NK-92 treated with Interleukin-12 subunit alpha and Interleukin-12 subunit beta, amount 100 ng/mL, for 24 hours (cell line): ENCODE results near the gene TTC4.
"Not testable (repeated sequence)": the region's sequence is repeated elsewhere in the genome, so short reads cannot be mapped to it uniquely, and the experiment has no call there.

ENCODE experiments used
- DNase-seq: peaks from one replicate; lab custom pipeline; 2025; lab: John Stamatoyannopoulos, UW

Gene TTC4

DNA sequence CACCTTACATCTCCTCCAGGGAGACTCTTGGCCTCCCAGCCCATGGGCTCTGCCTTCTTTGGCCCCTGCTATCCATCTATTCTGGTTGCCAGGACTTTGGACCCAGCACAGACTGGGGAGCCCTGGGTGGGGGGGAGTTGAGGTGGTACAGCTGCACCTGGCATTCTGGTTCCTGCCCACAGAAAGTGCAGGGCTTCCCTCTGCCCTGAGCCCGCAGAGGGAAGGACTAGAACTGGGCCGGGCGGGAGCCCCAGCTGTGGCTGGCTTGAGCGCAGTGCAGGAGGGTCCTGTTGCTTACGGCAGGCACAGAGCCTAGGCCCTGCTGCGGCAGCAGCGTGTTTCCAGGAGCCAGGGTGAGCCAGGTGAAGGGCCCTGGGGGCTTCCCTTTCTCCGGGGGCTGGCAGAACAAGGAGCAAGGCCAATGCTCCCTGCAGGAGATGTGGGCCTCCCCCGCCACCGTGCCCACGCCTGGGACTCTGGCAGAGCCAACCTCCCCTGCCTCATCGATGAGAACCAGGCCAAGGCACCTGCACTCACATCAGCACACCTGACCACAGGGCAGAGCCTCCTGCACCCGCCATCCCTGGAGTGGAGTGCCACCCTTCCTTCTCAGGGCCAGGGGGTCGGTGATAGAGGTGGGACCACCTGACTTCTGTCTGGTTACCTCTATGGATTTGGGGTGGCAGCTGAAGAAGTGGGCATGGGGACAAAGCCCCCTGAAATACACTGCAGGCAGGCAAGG is 32.6 kb downstream of the TTC4 start:
- DNase-seq, result no peak

DNA sequence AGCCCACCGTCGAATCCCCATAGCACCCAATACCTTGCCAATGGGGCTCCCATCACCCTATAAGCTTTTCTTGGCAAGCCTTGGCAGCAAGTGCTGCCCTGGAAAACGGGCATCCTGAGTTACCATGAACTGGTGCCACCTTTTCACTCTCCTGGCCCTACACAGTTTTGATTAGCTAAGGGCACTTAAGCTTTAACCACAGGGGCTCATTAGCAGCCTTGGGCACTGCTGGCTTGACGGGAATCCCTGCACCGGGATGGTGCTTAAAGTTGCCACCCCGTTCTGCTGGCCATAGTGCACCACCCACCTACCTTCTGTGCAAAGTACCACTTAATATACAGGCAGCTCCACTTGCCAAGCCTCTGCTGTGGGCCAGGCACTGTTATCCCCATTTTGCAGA is 34.9 kb downstream of the TTC4 start:
- DNase-seq, result no peak

DNA sequence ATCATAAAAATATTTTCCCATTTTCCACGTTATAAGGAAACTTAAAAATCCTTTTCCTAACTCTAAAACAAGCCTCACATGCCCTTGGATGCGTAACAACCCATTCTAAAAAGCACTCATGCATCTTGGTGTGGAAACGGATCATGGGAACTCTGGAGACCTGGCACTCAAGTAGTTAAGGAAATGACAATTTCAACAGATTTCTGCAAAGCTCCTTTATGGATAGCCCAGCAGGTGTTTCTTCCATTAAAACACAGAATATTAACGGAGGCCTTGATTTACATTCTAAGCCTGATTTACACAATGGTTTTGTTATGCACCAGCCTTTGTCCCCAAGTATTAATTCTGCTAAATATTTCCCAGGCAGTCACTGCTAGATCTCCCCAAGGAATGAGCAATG is 35.8 kb downstream of the TTC4 start:
- DNase-seq, result no peak

DNA sequence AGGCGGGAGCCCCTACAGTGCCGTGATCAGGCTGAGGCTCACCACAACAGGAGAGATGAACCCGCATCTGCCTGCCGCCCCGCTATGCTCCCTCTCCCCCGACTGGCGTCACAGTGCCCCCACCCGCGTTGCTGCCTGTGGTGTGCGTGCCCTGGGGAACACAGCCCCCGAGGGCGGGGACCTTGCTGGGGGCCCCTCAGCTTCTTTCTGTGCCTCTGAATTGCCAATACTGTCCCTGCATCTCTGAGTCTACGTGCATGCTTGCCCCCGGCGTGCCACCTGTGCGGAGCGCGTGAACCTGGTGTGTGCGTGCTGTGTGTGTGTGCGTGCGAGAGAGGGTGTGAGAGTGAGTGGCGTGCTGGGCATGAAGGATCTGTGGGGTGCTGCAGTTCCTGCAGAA is 38.4 kb downstream of the TTC4 start:
- no peak for DNase-seq

DNA sequence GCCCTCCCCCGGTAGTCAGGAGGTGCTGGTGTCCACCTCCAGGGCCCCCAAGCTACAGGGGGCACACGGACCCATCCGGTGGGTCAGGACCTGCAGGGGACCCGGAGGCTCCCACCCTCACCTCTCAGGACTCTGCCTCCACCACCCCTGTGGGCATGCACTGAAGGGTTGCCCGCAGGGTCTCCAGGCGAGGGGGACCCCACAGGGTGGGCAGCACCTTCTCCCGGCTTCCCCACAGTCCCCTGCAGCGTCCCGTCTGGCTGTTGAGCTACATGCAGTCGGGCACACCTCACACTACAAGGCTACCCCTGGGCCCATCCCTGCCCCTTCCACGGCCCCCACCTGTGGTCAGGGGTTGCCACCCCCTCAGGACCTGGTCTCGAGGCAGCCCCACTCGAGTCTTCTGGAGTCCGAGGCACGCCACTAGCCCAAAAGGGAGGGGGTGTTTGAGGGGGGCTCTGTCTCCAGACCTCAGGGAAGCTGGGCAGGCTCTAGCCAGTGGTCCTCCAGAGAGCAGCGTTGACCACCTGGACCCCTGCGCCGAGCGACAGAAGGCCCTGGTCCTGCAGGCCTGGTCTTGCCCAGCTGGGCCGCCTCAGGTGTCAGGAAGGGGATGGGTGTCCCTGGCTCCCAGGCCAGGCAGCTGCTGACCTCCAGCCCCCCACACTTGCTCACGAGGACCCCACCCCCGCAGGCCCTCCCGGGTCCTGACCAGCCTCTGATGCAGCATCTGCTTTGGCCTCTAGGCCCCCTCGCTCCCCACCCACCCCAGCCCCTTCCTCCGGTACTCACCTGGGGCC is 39.0 kb downstream of the TTC4 start:
- no peak for DNase-seq

DNA sequence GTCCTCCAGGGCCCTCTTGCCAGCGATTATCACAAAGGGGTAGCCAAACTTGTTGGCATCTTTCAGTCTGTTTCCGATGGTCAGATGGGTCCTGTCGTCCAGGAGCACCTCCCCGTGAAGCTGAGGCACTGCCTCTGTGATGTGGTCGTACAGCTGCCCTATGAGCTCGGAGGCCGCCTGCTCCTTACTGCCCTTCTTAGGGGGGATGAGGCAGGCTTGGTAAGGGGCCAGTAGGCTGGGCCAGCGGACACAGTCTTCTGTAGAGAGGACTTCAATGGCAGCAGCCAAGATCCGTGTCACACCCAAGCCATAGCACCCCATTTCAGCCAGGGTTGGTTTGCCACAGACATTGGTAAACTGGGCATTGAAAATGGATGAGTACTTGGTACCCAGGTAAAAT is 42.2 kb downstream of the TTC4 start:
- DNase-seq, result no peak

DNA sequence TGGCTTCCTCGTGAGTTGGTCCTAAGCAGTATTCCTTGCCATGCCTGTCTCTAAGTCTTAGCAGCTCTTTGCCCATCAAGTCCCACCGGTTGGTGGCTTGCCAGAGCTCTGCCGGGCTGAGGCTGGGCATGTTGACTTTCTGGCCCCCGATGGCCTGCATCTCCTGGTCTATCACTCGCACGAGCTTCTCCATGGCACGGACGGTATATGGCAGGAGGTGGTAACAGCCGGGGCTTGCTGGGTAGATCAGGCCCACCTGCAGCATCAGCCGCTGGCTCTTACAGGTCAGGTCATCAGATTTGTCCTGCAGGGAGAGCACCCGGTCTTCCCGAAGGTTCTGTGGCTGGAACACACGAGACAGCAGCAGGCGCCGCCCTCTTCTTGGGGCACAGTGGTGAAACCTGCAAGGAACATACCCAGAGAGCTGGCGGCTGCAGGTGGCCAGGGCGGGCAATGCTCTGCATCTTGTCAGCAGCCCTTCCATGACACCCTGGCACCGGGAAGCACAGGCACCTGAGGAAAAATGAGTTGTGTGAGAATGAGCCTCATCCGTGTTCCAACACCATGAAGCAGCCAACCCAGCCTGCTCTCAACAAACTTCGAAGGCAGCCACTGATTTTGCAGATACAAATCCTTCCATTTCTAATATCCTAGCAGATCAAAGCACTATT is 43.2 kb downstream of the TTC4 start:
- no peak for DNase-seq

DNA sequence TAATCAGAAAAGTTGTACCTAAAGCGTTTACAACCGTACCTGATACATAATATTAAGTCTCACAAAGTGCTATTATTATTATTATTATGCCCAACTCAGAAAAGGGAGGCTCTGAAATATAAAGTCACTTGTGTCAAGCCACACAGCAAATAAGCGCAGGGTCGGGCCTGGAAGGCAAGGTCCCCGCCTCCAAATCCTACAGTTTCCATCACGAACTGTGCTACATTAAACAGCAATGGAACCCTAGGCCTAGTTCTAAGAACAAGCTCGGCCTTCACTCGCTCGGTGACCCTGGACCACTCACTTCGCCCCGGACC is 48.1 kb downstream of the TTC4 start:
- DNase-seq, result no peak

DNA sequence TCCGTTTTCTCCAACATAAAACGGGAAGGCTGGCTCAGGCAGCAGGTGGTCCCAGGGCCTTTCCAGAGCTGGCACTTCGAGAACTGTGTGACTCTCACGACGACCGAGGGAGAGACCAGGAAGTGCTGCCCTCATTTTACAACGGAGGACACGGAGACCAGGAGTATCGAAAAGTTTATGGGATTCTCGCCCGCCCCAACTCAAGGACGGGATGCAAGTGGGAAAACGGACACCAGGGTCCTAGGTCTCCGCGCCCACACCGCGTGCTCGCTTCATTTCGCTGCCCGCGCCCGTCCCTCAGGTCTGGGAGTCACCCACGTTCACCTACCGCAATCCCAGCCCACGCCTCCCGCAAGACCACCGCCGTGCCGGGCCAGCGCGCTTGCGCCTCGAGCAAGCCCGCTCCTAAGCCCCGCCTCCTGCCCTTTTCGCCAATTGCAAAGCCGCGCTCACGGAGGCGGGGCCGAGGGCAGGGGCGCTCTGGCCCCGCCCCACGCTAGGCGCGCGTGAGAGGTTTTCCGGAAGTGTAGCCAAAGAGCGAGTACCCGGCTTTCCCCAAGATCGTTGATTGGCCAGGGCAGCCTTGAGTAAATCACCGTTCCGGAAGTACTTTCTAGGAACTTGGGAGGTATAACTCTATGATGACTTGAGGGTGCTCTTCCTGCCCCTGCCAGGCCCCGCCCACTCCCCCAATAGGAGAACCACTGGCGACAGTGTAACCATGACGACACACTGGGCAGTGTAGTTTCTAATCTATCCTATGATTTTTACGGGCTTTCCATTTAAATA is 48.7 kb downstream of the TTC4 start, which contains the start of gene PARS2:
PARS2 (minus strand) TSS at position 391 of the 789 bp plus-strand sequence. CDS start 5,362 bp downstream, outside the sequence.
- DNase-seq, result peak; percentile 94

DNA sequence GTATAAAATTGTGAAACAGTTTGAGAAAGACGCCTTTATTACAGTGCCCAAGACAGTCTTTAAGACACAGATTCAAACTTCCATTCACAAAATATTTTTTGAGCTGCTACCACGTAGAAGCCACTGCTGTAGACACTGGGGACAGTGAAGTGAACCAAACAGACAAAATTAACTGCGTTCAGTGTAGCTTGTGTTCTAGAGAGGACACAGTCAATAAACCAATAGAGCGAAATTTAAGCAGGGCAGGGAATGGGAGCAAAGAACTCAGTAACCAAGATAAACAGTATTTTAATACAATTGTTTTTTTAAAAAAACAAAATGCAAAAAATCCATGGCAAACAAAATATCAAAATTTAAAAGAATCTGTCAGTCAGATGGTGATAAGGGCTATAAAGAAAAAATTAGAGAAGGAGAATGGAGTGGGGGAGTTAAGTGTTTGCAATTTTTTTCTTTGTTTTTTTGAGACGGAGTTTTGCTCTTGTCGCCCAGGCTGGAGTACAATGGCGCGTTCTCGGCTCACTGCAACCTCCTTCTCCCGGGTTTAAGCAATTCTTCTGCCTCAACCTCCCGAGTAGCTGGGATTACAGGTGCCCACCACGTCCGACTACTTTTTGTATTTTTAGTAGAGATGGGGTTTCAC is 49.4 kb downstream of the TTC4 start:
- DNase-seq, result no peak

DNA sequence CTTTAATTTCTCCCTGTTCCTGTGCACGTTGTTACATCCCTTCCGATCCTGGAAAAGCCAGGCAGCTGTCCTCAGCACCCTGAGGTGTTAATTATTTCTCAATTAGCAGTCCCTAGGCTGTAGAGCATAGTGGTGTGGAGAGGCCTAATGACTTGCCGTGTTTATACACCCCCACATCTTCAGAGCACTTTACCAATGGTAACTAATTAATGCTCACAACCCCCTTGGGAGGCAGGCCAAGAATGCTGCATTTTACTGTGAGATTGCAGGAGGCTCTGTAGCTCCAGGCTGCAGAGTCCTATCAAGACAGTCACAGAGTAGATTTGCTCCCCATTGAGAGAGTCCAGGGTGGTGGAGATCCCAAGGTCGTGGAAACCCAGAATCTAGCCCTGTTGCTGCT is 51.1 kb downstream of the TTC4 start:
- DNase-seq, result no peak

DNA sequence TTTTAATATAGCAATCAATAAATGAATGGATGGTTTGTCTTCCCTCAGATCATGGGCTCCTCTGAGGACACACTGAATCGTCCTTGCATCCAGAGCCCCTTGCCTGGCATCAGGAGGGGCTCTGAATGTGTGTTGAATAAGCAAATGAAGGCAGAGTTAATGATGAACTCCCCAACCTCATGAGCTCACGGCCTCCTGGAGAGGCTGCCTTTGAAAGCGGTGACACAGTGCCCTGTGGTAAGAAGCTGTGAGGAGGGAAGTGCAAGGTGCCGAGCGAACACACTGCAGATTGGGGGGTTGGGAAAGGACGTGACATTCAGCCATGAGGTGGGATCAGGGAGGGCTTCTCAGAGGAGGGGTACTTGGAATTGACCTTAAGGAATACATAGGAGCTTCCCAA is 51.9 kb downstream of the TTC4 start:
- DNase-seq, result peak; percentile 21

DNA sequence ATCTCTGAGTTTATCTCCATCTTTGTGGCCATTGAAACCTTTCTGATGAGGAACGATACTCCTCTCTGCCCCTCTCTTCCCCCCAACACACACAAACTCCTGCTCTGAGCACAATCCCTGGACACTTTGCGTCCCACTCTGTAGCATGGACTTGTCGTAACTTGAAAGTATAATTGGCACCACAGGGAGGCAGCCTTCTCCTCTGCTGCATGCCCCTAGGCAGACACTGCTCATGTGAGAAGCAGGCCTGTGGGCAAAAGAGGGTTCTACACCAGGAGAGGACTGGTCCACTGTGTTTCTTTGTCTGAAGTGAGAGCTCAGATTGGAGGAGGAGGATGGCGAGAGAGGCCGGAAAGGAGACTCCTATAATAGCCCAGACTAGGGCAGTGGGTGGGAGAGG is 52.4 kb downstream of the TTC4 start:
- no peak for DNase-seq

DNA sequence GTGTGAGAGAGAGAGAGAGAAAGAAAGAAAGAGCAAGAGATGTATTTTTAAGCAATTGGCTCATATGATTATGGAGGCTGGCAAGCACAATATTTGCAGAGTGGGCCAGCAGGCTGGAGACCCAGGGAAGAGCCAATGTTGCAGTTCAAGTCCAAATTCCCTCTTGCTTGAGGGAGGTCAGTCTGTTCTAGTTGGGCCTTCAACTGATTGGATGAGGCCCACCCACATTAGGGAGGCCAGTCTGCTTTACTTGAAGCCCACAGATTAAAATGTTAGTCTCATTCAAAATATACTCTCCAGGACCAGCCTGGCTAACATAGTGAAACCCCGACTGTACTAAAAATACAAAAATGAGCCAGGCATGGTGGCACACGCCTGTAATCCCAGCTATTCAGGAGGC is 57.3 kb downstream of the TTC4 start:
- no peak for DNase-seq

DNA sequence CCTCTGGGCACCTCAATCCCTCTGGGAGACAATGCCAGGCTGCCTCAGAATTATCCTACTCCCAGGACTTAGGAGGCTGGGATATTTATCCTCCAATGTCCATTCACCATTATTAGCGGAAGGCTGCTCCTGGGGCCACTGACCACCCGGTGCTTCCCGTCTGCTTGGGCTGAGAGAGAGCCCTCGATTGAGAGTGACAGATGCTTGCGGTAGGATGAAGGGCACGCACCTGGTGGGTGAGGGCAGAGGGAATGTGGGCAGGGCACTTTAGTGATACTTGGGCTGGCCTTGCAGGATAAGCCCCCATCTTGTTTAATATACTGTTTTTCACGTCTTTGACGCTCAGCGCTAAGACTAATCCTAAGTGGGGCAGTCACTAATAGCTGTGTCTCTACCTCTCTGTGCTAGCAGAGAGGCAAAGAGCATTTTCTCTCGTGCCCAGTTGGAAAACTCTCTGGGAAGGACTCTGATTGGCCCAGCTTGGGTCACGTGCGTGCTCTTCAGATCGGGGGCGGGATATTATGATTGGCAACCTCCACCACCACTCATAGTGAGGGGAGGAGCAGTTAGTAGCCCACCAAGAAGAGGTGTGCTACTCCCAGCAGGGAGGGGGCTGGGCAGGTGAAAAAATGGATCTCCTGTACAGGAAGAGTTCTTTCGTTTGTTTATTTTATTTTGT is 59.3 kb downstream of the TTC4 start:
- no peak for DNase-seq

DNA sequence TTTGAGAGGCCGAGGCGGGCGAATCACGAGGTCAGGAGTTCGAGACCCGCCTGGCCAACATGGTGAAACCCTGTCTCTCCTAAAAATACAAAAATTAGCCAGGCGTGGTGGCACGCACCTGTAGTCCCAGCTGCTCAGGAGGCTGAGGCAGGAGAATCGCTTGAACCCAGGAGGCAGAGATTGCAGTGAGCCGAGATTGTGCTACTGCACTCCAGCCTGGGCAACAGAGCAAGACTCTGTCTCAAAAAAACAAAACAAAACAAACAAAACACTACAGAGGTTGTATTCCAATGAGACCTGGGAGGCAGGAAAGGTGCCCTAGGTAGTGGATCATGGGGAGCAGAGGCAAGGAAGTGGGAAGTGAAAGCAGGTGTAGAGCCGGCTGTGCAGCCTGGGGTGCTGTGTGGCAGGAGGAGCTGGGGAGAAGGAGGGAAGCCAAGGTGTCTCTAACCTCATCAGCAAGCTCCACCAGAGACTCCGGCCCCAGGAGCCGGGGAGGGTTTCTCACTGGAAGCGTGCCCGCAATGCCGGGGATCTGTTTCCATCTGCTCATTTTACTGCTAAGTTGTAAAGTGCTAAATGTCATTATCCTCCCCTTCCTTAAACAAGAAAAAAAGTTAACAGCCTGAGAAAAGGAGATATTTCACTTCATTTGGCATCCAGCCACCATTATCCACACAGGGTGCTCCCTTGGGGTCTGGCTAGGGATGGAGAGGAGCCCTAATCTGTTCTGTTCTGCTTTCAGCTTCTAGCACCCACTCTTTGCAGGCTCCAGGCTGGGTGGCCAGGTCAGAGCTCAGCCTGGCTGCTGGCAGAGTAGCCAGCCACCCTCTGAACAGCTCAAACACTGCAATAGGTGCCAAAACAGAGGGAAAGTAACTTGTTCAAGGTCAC is 60.4 kb downstream of the TTC4 start:
- not testable (repeated sequence) for DNase-seq

DNA sequence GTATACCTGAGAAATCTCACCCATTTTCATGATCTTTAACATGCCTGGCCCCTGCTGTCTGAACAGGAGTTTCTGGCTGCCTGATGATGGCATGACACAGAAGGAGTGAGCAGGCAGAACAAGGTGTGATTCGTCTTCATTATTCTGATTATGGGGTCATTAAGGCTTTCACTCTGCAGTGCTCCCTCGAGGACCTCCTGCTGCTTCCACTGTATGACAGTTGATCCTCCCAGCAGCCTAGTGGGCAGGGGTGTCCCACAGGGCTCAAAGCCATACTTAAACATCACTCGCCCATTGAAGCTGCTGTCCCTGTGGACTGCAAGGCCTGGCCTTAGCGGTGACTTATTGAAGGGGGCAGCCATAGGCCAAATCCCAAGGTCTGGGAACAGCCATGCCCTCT is 61.4 kb downstream of the TTC4 start:
- DNase-seq, result no peak

DNA sequence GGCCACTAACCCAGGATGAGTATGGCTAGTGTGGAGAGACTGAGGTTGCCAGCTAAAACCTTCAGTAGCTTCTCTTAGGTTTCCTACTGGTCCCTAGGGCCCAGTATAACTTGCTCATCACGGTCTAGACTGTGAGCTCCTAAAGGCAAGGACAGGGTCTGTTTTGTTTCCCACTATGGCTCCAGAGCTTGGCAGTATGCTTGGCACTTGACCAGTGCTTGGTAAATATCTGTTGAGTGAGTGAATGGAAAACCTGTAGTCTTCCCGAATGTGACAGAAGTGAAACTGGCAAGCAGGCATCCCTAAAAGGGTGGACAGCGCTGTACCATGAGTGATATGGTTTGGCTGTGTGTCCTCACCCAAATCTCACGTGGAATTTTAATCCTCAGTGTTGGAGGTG is 61.8 kb downstream of the TTC4 start:
- DNase-seq, result no peak

DNA sequence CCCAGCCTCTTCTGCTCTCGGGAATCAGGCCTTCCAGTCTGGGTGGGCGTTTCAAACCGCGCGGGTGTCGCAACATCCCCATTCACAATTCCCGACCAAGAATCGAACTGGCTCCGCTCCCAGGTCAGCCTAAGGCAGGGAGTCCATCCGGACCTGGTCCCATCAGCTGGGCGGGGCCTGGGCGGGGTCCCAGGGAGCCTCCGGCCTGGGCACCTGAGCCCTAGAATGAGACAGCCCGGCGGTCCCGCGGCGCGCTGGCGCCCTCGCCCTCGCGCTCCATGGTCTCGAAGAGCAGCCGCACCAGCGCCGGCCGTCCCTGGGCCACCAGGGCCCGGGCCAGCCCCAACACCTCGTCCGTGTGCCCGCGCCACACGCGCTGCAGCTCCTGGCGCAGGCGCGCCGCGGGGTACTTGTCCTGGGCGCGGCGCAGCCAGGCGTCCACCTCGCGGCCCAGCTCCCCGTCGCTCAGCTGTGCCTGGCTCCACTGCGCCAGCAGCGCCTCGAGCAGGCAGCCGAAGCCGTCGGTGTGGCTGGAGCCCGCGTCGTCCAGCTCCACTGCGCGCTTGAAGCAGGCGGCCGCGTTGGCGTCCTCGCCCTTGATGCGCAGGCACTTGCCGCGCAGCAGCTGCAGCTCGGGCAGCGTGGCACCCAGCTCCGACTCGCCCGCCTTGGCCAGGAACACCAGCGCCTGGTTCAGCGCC is 65.5 kb downstream of the TTC4 start:
- no peak for DNase-seq

DNA sequence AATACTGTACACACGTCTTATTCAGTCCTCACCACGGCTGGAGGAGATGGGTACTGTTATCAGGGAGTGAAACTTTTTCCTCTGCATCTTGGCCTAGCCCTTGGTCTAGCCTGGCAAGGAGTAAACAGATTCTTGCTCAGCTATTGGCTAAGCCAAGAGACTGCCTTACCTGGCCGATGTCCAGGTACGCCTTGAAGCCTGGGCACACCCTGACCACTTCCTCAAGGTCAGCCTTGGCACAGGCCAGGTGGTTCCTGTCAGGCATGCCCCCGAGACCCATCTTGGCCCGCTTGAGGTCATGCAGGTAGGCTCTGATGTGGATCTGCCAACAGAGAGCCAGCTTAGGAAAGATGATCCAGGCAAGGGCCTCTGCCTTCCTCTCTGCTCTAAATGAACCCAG is 66.5 kb downstream of the TTC4 start:
- no peak for DNase-seq
